HL-60/S4 (cell line): ENCODE data around the gene DNAH8.

Source experiments
- in situ Hi-C: fragments of 300-500 bp; cut with MboI; formaldehyde crosslinking; loops from 2 replicates; pipeline ENCODE4 v1.14.3; 2022; ENCODE audit warnings: low sequenced_read_pairs

The DNAH8 gene

DNA sequence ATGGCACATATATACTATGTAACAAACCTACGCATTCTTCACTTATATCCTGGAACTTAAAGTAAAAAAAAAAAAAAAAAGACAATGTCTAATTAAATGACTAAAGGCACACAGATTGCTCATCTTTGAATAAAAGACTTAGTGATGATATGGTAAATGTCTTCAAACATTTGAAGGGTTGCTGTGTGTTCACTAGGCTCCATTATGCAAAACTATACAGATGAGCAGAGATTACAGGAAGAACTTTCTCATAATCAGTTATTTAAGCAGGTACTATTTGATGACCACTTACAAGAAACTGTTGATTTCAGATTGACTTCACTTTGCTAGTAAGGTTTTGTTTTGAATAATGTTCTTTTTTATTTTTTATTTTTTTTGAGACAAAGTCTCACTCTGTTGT lies 34.4 kb downstream of the DNAH8 start:
- in situ Hi-C loops, result no loop called here

- in situ Hi-C loops, result no loop called here
Observed at GRCh38 chr6:38750968-38751615, 36.0 kb downstream of the DNAH8 start.

- in situ Hi-C loops, result no loop called here
Observed at GRCh38 chr6:38753707-38754106, 38.6 kb downstream of the DNAH8 start.

GRCh38 chr6:38755207-38755606 lies 40.1 kb downstream of the DNAH8 start:
- in situ Hi-C loops, result no loop called here

DNA sequence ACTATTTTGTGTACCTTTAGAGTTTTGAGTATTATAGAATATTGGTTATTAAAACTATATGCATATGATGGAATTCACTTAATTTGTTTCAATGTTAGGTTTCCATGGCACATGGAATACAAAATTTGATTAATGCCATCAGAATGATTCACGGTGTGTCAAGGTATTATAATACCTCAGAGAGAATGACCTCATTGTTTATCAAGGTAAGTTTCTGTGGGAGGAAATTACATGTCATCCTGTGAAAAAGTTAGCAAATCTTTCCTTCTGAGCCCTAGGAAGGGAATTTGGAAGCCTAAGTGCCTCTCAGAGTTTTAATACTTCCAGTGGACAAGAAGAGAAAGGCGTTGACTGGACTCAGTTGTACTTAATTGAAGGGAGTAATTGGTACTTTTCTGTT lies 40.8 kb downstream of the DNAH8 start:
- in situ Hi-C loops, result no loop called here

- in situ Hi-C loops, result no loop called here
Observed at GRCh38 chr6:38760097-38760496, 45.0 kb downstream of the DNAH8 start.

- in situ Hi-C loops, result no loop called here
Observed at GRCh38 chr6:38762848-38763247, 47.7 kb downstream of the DNAH8 start.

DNA sequence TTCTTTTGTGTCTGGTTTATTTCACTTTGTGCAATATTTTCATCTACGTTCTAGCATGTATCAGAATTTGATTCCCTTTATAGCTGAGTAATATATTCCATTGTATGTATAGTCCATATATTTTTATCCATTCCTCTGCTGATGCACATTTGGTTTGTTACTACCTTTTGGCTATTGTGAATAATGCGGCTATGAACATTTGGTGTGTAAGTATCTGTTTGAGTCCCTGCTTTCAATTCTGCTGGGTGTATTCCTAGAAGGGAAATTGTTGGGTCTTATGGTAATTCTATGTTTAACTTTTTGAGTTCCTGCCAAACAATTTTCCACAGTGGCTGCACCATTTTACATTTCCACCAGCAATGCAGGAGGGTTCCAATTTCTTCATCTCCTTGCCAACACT lies 52.4 kb downstream of the DNAH8 start:
- in situ Hi-C loops, result no loop called here

DNA sequence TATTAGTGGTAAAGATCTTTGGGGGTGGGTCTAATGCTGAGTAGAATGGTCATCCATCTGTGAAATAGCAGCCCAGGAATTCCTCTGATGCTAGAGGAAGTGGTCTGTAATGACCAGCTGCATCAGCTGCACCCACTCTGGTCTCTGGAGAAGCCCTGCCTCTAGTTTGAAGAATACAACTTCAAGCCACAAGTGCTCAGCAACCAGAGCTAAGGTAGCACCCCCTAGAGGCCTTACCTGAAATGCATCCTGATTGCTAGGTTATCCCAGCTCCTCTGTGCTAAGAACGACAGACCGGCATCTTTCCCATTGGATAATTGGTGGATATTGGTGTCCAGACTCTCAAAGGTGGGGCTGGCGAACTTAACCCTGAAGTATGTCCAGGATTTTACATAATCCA lies 58.2 kb downstream of the DNAH8 start:
- in situ Hi-C loops, result no loop called here

- in situ Hi-C loops, result no loop called here
Observed at GRCh38 chr6:38774929-38775707, 60.0 kb downstream of the DNAH8 start.

DNA sequence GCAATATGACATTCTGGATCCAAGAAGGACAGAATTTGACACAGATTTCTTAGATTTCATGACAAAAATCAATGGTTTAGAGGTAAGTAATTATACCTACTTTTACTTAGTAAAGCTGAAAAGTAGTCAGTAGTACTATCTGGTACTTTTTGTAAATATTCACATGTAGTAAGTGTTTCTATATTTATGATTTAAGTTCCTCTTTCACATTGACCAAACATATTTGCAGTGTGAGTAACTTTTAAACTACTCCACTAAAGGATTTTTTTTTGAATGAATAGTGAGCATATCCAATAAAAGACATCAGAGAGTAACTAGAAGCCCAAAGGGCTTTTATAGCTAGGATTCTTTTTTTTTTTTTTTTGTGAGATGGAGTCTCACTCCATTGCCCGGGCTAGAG lies 60.8 kb downstream of the DNAH8 start:
- in situ Hi-C loops, result no loop called here

GRCh38 chr6:38776515-38776914 lies 61.4 kb downstream of the DNAH8 start:
- in situ Hi-C loops, result no loop called here

GRCh38 chr6:38779310-38780062 lies 64.4 kb downstream of the DNAH8 start:
- in situ Hi-C loops, result no loop called here

DNA sequence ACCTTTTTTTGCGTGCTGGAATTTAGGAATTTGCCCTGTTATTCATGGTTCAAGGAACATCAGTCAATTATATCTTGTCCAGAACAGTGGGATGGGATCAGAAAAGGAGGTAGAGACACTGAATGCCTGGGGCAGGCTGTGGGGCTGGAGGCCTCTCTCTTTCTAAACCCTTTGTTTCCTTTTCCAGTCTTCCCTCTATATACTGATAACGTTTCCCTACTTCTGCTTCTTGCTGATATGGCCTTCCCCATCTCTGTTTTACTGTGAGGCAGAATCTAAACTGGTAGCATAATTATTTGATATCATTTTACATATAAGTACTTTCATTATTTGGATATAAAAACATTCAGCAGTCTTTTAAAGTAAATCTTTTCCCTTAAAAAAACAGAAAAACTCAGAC lies 67.5 kb downstream of the DNAH8 start:
- in situ Hi-C loops, result no loop called here

GRCh38 chr6:38783443-38784228 lies 68.5 kb downstream of the DNAH8 start:
- in situ Hi-C loops, result no loop called here

- in situ Hi-C loops, result no loop called here
Observed at GRCh38 chr6:38784506-38785235, 69.6 kb downstream of the DNAH8 start.

GRCh38 chr6:38786486-38786885 lies 71.4 kb downstream of the DNAH8 start:
- in situ Hi-C loops, result no loop called here

GRCh38 chr6:38789256-38789655 lies 74.1 kb downstream of the DNAH8 start:
- in situ Hi-C loops, result no loop called here

- in situ Hi-C loops, result no loop called here
Observed at GRCh38 chr6:38792356-38792755, 77.2 kb downstream of the DNAH8 start.

DNA sequence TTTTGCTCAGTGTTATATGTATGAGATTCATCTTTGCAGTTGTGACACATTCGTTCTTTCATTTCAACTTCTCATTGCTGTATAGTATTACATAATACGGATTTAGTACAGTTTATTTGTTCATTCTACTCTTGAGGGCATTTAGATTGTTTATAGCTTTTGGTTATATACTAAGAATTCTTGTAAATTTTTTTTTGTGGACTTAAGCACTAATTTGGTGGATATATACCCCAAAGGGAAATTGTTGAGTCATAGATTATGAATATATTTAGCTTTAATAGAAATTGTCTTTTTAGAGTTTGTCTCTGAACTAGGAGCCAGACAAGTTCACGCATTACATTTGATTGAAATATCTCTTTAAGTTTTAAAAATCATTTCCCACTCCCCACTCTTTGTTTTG lies 79.6 kb downstream of the DNAH8 start:
- in situ Hi-C loops, result no loop called here
